ENCODE results near the gene PAMR1.

PAMR1 gene

DNA sequence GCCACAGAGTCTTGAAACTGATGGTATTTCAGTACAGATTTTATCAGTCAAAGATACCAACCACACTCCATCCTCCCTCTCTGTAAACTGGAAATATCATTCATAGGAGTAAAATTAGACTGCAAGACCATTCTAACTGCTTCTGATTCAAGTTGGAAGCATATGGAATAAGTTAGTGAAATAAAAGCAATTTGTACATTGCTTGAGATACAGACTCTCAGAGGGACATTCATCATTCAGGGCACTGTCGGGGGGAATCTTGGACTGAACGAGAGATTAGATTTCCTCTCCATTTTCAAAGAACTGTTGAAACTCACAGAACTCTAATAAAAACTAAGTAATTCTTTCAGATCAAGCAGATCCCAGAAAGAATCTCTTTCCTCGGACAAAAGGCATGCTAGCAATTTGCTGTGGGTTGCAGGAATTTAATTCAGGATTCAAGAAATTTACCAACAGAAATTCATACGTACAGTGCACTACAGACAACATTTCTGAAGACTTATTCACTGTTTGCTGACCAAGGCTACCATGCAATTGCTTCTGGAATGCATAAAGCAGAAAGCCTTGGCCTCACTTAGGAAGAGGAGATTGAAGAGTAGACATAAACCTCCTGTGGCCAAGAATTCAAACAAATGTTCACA, 34.1 kb downstream of the PAMR1 start:
- DNase-seq = no peak

DNA sequence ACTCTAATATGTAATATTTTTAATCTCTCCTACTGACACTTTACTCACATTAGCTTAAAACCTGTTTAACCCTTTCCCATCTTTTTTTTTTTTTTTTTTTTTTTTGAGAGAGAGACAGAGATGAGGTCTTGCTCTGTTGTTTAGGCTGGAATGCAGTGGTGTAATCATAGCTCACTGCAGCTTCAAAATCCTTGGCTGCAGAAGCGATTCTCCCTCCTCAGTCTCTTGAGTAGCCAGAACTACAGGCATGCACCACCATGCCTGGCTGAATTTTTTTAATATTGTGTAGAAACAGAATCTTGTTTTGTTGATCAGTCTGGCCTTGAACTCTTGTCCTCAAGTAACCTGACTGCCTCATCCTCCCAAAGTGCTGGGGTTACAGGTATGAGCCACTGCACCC, 37.3 kb downstream of the PAMR1 start:
- DNase-seq = no peak

GRCh38 chr11:35487532-35488078, 37.8 kb downstream of the PAMR1 start:
- no peak for DNase-seq

GRCh38 chr11:35486934-35487333, 38.5 kb downstream of the PAMR1 start:
- no peak for DNase-seq

GRCh38 chr11:35486446-35486845, 39.0 kb downstream of the PAMR1 start:
- no peak for DNase-seq

DNA sequence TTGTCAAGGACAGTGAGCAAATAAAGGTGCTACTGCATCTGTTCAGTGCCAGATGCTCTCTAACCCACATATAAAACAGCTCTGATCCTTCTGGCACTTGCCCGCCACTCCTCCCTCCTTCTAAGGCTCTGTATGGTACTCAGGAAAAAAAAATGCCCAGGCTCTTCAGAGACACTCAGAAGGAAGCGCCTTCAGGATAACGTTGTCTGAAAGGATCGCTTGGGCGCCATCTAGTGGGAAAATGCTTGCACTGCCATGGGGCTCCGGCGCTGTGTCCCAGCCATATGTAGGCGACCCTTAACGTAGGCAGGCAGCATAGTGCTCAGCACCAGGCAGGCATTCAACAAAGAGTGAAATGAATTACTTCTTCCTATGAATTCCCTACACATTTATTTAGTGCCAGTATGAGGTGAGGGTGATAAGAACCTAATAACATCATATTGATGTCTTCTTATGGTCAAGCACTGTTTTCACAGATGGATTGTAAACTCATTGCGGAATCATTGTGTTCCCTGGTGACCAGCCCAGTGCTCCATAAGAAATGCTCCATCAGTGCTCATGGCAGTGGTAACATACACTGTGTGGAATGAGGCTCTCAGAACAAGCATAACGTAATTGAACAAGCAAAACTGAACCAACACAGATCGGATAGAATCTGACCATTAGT, 39.6 kb downstream of the PAMR1 start:
- DNase-seq = peak; percentile 63 to 73

DNA sequence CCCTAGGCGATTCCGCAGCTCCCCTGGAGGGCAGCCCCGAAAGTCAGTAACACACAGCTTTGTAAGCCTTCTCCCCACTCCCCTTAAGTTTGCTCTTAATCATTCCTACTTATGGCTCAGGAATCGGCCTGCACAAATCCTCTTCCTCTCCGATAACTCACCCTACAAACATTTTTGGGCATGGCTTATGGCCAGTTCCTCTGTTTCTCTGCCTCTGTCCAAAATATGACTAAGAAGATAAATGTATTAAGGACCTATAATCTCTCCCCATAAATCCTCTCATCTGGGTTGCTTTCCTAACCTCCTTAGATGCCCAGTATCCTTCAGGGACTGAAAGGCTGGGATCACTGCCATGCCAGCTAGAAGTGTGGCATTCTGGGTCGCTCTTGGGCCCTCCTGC, 41.0 kb downstream of the PAMR1 start:
- DNase-seq = no peak

GRCh38 chr11:35483131-35483820, 42.1 kb downstream of the PAMR1 start:
- DNase-seq = no peak

- DNase-seq = no peak
These were observed 45.7 kb downstream of the PAMR1 start for GRCh38 chr11:35479731-35480130.

- no peak for DNase-seq
These were observed 46.8 kb downstream of the PAMR1 start for GRCh38 chr11:35478471-35479091.

GRCh38 chr11:35477901-35478300, 47.5 kb downstream of the PAMR1 start:
- no peak for DNase-seq

- DNase-seq = no peak
These were observed 50.7 kb downstream of the PAMR1 start for GRCh38 chr11:35474688-35475087.

- no peak for DNase-seq
These were observed 51.5 kb downstream of the PAMR1 start for GRCh38 chr11:35473795-35474374.

DNA sequence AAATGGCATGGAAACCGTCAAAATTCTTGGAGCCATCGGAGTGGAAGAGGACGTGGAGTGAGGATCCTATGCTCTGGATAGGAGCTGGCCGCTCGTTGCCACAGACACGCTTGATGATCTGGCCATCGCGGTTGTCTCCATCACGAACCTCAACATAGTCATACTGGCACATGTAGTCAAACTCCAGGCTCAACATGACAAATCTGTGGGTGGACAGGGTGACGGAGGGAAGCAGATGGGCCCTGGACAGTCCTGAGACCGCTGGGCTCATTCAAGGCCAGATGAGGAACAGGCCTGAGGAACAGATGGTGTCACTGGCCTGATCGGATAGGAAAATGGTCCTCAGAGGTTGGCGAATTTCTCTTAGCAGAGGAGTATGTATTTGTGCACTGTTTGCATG, 54.8 kb downstream of the PAMR1 start:
- no peak for DNase-seq

DNA sequence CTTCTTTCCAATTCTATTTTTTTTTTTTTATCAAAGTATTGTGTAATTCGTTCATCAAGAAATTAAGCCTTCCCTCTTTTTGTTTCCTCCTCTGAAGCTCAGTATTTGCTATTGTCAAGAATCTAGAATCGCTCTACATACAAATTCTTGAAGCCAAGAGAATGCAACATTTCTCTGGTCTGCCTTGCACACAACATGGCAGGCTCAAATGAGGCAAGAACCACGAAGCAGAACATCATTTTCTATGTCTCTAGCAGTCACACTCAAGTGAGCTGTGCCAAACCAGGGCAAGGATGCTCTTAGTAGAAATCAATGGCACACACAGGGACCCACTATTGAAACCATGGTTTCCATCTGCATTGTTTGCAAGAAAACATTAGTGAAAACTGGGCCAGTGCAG, 59.4 kb downstream of the PAMR1 start:
- no peak for DNase-seq

- DNase-seq = no peak
These were observed 61.1 kb downstream of the PAMR1 start for GRCh38 chr11:35464308-35464707.

GRCh38 chr11:35463331-35463751, 62.1 kb downstream of the PAMR1 start:
- no peak for DNase-seq

GRCh38 chr11:35461917-35462538, 63.4 kb downstream of the PAMR1 start:
- DNase-seq = no peak

GRCh38 chr11:35459489-35459888, 65.9 kb downstream of the PAMR1 start:
- DNase-seq = no peak

GRCh38 chr11:35458846-35459245, 66.6 kb downstream of the PAMR1 start:
- DNase-seq = no peak

DNA sequence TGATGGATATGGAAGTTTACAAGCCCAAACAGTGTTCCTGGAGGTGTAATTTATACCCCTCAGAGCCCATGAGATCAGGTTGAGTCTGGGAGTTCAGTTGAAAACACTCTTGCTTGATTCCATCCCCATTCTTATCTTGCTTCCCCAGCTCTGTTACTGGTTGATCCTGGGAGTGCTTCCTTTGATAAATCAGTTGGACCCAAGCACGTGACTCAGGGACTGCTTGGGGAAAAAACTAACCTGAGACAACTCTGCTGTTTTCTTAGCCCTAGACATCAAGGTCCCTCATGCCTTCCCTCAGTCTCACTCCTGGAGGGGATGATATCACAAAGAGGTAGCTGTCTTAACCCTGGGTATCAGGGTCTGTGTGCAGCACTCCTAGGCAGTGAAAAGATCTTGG, 71.1 kb downstream of the PAMR1 start:
- no peak for DNase-seq

DNA sequence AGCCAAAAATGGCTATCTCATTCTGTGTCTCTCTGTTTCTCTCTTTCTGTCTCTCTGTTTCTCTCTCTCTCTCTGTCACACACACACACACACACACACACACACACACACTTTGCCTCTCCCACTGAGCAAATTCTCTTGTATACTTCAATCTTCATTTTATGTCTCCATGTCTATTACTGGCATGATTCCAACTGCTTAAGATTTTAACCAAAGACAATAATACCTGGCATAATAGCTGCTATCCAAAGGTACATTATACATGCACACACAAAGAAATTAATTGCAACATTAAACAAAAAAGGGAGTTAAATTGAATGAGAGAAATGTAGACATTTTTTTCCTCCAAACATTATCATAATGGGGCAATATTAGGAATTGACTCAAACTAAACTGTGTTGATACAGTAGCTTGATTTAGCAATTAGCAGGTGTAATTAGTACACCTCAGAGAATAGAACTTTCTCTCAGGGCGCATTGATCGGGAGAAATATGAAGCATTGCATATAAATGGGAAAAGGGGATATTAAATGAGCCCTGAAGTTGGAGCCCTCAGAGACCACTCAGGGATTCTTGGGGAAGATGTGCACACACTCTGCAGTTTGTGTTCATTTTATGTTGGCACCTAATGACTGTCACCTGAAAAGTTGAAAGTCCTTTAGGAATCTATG, 88.7 kb downstream of the PAMR1 start:
- DNase-seq = no peak

All from activated CD4-positive, alpha-beta T cell treated with anti-CD3 and anti-CD28 coated beads, Interleukin-2, amount 50 U/mL, for 4 hours (primary cell).